A549 (cell line): ENCODE results near the gene DSG1. TPM values are rescaled to one million over a fixed set of nuclear protein-coding genes. Genes with fewer than 3 reads are reported as not detected.

Source experiments
- ATAC-seq, 2 experiments: fragments of 200-7000 bp in 1 of 2; fragments of >200 bp in 1 of 2; cut with Nextera tagmentation in 1 of 2; cut with Tn5 transposase in 1 of 2; 3 replicates each; pipeline versions ENCODE4 v1.8.0 to v1.9.1; 2018 to 2020; ENCODE audit warnings: mild to moderate bottlenecking in 1 of 2, moderate library complexity in 1 of 2
- CTCF ChIA-PET: fragments of 300-600 bp; sonication (Branson Sonifier 250); formaldehyde crosslinking; extraction: SDS; loops from one replicate; lab custom pipeline; 2021; ENCODE audit warnings: antibody characterized with exemption, inconsistent platforms; lab: Yijun Ruan, JAX
- POLR2A ChIA-PET: fragments of 350-600 bp; formaldehyde crosslinking; extraction: SDS; loops from one replicate; lab custom pipeline; 2021; ENCODE audit warnings: antibody characterized with exemption, inconsistent platforms; lab: Yijun Ruan, JAX
- DNase-seq, 2 experiments: peaks; one replicate each; pipeline versions ENCODE4 v3.0.0 to v3.0.0-alpha.2; 2011 to 2016; ENCODE audit warnings: low read depth in 1 of 2, low spot score in 1 of 2
- FAIRE-seq: peaks from 2 replicates; lab custom pipeline; 2011; peaks lifted over from hg19 to GRCh38; lab: Jason Lieb, UNC
- H3K27ac ChIP-seq, 2 experiments: fragments of >200 bp; sonication (Bioruptor Twin); formaldehyde crosslinking; 3 replicates each; pipeline ENCODE4 v1.5.1; 2016 to 2017
- H3K4me1 ChIP-seq: fragments of >200 bp; sonication (Bioruptor Twin); formaldehyde crosslinking; 3 replicates; pipeline ENCODE4 v1.6.1; 2016
- H3K4me2 ChIP-seq: fragments of >200 bp; sonication (Bioruptor Twin); formaldehyde crosslinking; 3 replicates; pipeline ENCODE4 v1.6.1; 2016
- H3K4me3 ChIP-seq: fragments of >200 bp; sonication (Bioruptor Twin); formaldehyde crosslinking; 3 replicates; pipeline ENCODE4 v1.5.1; 2016
- H3K9me3 ChIP-seq: fragments of >200 bp; sonication (Bioruptor Twin); formaldehyde crosslinking; 3 replicates; pipeline ENCODE4 v1.6.1; 2016
- CHD2 ChIP-seq: fragments of 150-350 bp; IDR thresholded peaks from 2 replicates; pipeline ENCODE4 v1.6.1; 2014; ENCODE audit warnings: low read length; ENCODE audit not compliant: partially characterized antibody
- CTCF ChIP-seq: fragments of >200 bp; sonication (Bioruptor Twin); formaldehyde crosslinking; IDR thresholded peaks from 3 replicates; pipeline ENCODE4 v1.5.1; 2016
- E2F6 ChIP-seq: IDR thresholded peaks from 2 replicates; pipeline ENCODE4 v1.6.1; 2012; ENCODE audit warnings: low read depth, borderline replicate concordance
- ELK1 ChIP-seq: fragments of 150-350 bp; IDR thresholded peaks from 2 replicates; pipeline ENCODE4 v1.6.1; 2014; ENCODE audit warnings: low read depth, mild to moderate bottlenecking, low read length
- ESRRA ChIP-seq: fragments of 150-350 bp; IDR thresholded peaks from 2 replicates; pipeline ENCODE4 v1.6.1; 2014; ENCODE audit warnings: mild to moderate bottlenecking, low read length, borderline replicate concordance
- FOSL2 ChIP-seq, 2 experiments: fragments of 450-650 bp in 1 of 2; fragments of >200 bp in 1 of 2; sonication (Bioruptor Twin) in 1 of 2; formaldehyde crosslinking; IDR thresholded peaks; 2 replicates each; pipeline versions ENCODE4 v1.5.0 to v1.6.1; 2016 to 2020; ENCODE audit warnings: mild to moderate bottlenecking in 1 of 2, moderate library complexity in 1 of 2
- HEYL ChIP-seq: fragments of 250-450 bp; sonication (Bioruptor Pico); IDR thresholded peaks from 2 replicates; pipeline ENCODE4 v1.8.0; 2021; ENCODE audit warnings: mild to moderate bottlenecking, moderate library complexity
- HMGXB4 ChIP-seq: fragments of 250-450 bp; sonication (Bioruptor Pico); IDR thresholded peaks from 2 replicates; pipeline ENCODE4 v1.5.0; 2021; ENCODE audit warnings: mild to moderate bottlenecking, moderate library complexity, borderline replicate concordance
- HOXB5 ChIP-seq: fragments of 250-450 bp; sonication (Bioruptor Pico); IDR thresholded peaks from 2 replicates; pipeline ENCODE4 v1.5.0; 2020; ENCODE audit warnings: mild to moderate bottlenecking, moderate library complexity
- JUNB ChIP-seq: fragments of >200 bp; sonication (Bioruptor Twin); formaldehyde crosslinking; IDR thresholded peaks from 2 replicates; pipeline ENCODE4 v1.6.1; 2016
- MAFK ChIP-seq: fragments of 450-650 bp; IDR thresholded peaks from 2 replicates; pipeline ENCODE4 v1.6.1; 2014; ENCODE audit not compliant: partially characterized antibody
- MAZ ChIP-seq: fragments of 150-350 bp; IDR thresholded peaks from 2 replicates; pipeline ENCODE4 v1.6.1; 2014; ENCODE audit warnings: antibody characterized with exemption, low read depth, low read length, borderline replicate concordance
- MYC ChIP-seq: IDR thresholded peaks from 2 replicates; pipeline ENCODE4 v1.6.1; 2012; ENCODE audit warnings: mild to moderate bottlenecking, inconsistent platforms, low read length, improper control_type of control experiment, borderline replicate concordance
- NPAS2 ChIP-seq: fragments of 250-450 bp; sonication (Bioruptor Pico); IDR thresholded peaks from 2 replicates; pipeline ENCODE4 v1.8.0; 2022; ENCODE audit warnings: mild to moderate bottlenecking, moderate library complexity, borderline replicate concordance
- RFX5 ChIP-seq: fragments of 450-650 bp; IDR thresholded peaks from 2 replicates; pipeline ENCODE4 v1.7.1; 2014; ENCODE audit warnings: antibody characterized with exemption, mild to moderate bottlenecking, moderate library complexity
- SMC3 ChIP-seq: fragments of >200 bp; sonication (Bioruptor Twin); formaldehyde crosslinking; IDR thresholded peaks from 3 replicates; pipeline ENCODE4 v1.6.1; 2018; ENCODE audit warnings: inconsistent platforms
- ZFP36 ChIP-seq: fragments of 450-650 bp; IDR thresholded peaks from 2 replicates; pipeline ENCODE4 v1.6.1; 2014; ENCODE audit warnings: borderline replicate concordance; ENCODE audit not compliant: partially characterized antibody
- ZNF302 ChIP-seq: fragments of 250-450 bp; sonication (Bioruptor Pico); IDR thresholded peaks from 2 replicates; pipeline ENCODE4 v1.9.0; 2021; ENCODE audit warnings: inconsistent platforms, mild to moderate bottlenecking, moderate library complexity
- WGBS: methylation state at CpG from one replicate; pipeline ENCODE4 v1.1.6; 2017; ENCODE audit errors: missing lambda C conversion rate; 5-methylcytosine and 5-hydroxymethylcytosine counted together
- polyA plus RNA-seq, 4 experiments: library from polyadenylated mRNA; depleted of rRNA in 3 of 4; stranded (reverse); fragments of >200 nt; fragmentation: RNase III in 1 of 4; extraction: RNeasy Plus Mini Kit Qiagen cat#74134 plus additional on column Dnase treatment in 1 of 4; gene quantifications; 2 replicates in 3 of 4; 3 replicates in 1 of 4; pipeline ENCODE4 v1.2.3, GENCODE V29; 2011 to 2017

The DSG1 gene
- polyA plus RNA-seq, 2 of the 4 experiments (the other 2 are of a cell fraction), result not detected

- Histone ChIP-seq H3K4me3 (no peak overlapping the region), H3K4me2 (no peak overlapping the region), H3K27ac (no peak overlapping the region)
- 78% methylated on average over 8 of the region's 8 CpGs for WGBS
- ATAC-seq, result no peak
- CTCF ChIA-PET, result no interaction called here
- DNase-seq, result no peak
- POLR2A ChIA-PET, result no interaction called here
- no peak for FAIRE-seq
- no peak for TF ChIP-seq HEYL (CRISPR knock-in tag)
- TF ChIP-seq HMGXB4 (CRISPR knock-in tag), result no peak
- no peak for TF ChIP-seq ELK1
- TF ChIP-seq ZFP36, result no peak
- no peak for TF ChIP-seq MYC
- no peak for TF ChIP-seq CHD2
- TF ChIP-seq CTCF, result no peak
- no peak for TF ChIP-seq SMC3
- TF ChIP-seq, all 56 proteins: peak for 0
- Histone ChIP-seq H3K4me1 (no peaks in the 10 kb centered on the region), H3K9me3 (no peaks in the 10 kb centered on the region)
Observed at GRCh38 chr18:31354990-31355389, 37.0 kb downstream of the DSG1 start.

GRCh38 chr18:31356025-31356424 lies 38.1 kb downstream of the DSG1 start:
- no peak overlapping the region for H3K27ac ChIP-seq
- no peaks in the 10 kb centered on the region for H3K4me1 ChIP-seq
- 76% methylated on average over 5 of the region's 5 CpGs for WGBS
- no peak overlapping the region for H3K4me2 ChIP-seq
- no peak for TF ChIP-seq ZNF302 (CRISPR knock-in tag)
- TF ChIP-seq ESRRA, result no peak
- TF ChIP-seq MAZ, result no peak
- no peak for TF ChIP-seq FOSL2 (IDR thresholded peaks at IDR 0.05)
- no peak for TF ChIP-seq FOSL2 (CRISPR knock-in tag; IDR thresholded peaks at IDR 0.05)
- TF ChIP-seq JUNB, result no peak
- TF ChIP-seq NPAS2 (CRISPR knock-in tag), result no peak
- TF ChIP-seq RFX5, result no peak
- TF ChIP-seq MYC, result no peak
- ChIA-PET CTCF (no interaction called here), POLR2A (no interaction called here)
- H3K4me3 ChIP-seq, result no peak overlapping the region
- FAIRE-seq (no peak), DNase-seq (no peak), ATAC-seq (no peak)
- H3K9me3 ChIP-seq, result no peaks in the 10 kb centered on the region

GRCh38 chr18:31364190-31364589 lies 46.2 kb downstream of the DSG1 start:
- ATAC-seq (no peak), DNase-seq (no peak), FAIRE-seq (no peak)
- WGBS, result 86% methylated on average over 4 of the region's 4 CpGs
- Histone ChIP-seq H3K4me3 (no peak overlapping the region), H3K4me1 (no peaks in the 10 kb centered on the region), H3K27ac (no peak overlapping the region), H3K9me3 (no peaks in the 10 kb centered on the region), H3K4me2 (no peak overlapping the region)
- ChIA-PET POLR2A (no interaction called here), CTCF (no interaction called here)
- TF ChIP-seq MAFK (peak; percentile 42), HOXB5 (CRISPR knock-in tag) (no peak), E2F6 (no peak)
